Subcutaneous adipose tissue (tissue), 4 donors: ENCODE data around the gene IL23A. TPM values are rescaled to one million over a fixed set of nuclear protein-coding genes. Genes with fewer than 3 reads are reported as not detected.

Source experiments
- CTCF ChIP-seq: fragments of 450-650 bp; IDR thresholded peaks from one replicate; pipeline ENCODE4 v1.5.1; 2016; ENCODE audit warnings: low read depth, mild to moderate bottlenecking, control low read depth, antibody characterized with exemption, moderate library complexity
- total RNA-seq, 4 donors: library from RNA; depleted of rRNA; stranded (reverse); fragments of >200 nt; gene quantifications; one replicate each; pipeline ENCODE4 v1.1.0, GENCODE V29; 2016

IL23A gene
- total RNA-seq, 4 donors from 2014 or later: 1.0 TPM; not detected in 3

GRCh38 chr12:56332512-56333196 lies 6.0 kb upstream of the IL23A start:
- TF ChIP-seq CTCF: no peak

GRCh38 chr12:56333197-56333678 lies 5.4 kb upstream of the IL23A start:
- no peak for TF ChIP-seq CTCF

GRCh38 chr12:56333679-56334489 lies 4.8 kb upstream of the IL23A start, which contains the start of gene PAN2:
Gene PAN2, minus strand, starts transcription at chr12:56334000. Its CDS starts 906 bp downstream, at chr12:56333094.
- no peak for TF ChIP-seq CTCF

DNA sequence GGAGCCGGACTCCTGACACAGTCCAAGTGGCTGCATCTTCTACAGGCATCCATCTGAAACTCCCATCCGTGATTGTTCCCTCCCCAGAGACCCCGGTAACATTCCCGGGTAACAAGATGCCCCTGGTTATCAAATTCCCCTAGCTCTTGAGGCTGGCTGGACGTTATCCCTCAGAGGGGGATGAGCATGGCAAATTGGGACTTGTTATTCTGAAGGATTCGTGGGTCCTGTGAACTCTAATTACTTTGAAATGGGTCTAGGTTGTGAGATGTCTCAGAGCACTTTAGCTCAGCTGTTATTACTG lies 4.2 kb upstream of the IL23A start:
- TF ChIP-seq CTCF: no peak

DNA sequence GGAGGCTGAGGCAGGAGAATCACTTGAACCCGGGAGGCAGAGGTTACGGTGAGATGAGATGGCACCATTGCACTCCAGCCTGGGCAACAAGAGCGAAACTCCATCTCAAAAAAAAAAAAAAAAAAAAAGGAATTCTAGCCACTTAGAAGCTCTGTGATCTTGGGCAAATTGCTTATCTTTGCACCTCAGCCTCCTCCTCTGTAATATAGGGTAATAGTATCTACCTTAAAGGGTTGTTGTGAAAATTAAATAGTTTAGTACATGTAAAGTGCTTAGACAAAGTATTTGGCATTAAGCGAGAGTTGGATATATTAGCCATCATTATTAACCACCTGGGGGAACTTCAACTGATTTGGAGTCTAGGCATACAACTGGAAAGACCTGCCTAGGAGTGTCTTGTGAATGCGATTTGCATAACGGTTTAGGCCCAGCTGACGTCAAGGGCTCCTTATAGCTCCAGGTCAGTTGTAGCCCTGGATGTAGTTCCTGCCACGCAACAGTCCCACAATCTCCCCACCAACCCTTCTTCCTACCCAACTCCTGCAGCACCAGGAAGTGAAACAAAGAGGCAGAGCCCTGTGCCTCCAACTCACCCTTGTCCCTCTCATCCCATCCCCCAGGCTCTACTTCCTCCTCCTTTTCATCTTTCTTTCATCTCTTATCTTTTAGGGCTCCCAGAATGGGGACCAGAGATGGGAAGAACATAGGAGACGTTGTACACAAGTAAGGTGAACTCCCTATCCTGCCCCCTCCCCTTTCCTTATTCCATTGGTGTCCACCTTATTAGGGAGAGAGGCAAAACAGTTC lies 2.1 kb upstream of the IL23A start:
- TF ChIP-seq CTCF: no peak

- TF ChIP-seq CTCF: no peak
Measured at GRCh38 chr12:56337753-56338251, 882 bp upstream of the IL23A start.

- TF ChIP-seq CTCF: no peak
Measured at GRCh38 chr12:56339158-56339422, 406 bp downstream of the IL23A start.
